A673 (cell line): ENCODE measurements around the gene LRRC10B. TPM values are rescaled to one million over a fixed set of nuclear protein-coding genes. Genes with fewer than 3 reads are reported as not detected.

ENCODE experiments used
- BruUV-seq: library from RNA; stranded (reverse); fragments of 400-500 nt; replicated peaks from 2 replicates; lab custom pipeline; 2021; lab: Mats Ljungman, UMichigan
- CTCF ChIA-PET: fragments of 300-600 bp; sonication (Branson Sonifier 250); formaldehyde crosslinking; loops from one replicate; lab custom pipeline; 2022; ENCODE audit warnings: antibody characterized with exemption; lab: Charles Lee
- POLR2A ChIA-PET: fragments of 300-600 bp; sonication (Branson Sonifier 250); formaldehyde crosslinking; loops from one replicate; lab custom pipeline; 2022; ENCODE audit warnings: antibody characterized with exemption; ENCODE audit not compliant: low non-redundant PET; lab: Charles Lee
- DNase-seq: peaks from one replicate; pipeline ENCODE4 v3.0.0-alpha.2; 2015; ENCODE audit warnings: low spot score
- H3K27ac ChIP-seq: fragments of 200-600 bp; sonication (generic); 2 replicates; pipeline ENCODE4 v1.5.1; 2016; ENCODE audit warnings: mixed run types, low read depth, mild to moderate bottlenecking, mixed read lengths, antibody characterized with exemption, low read length; ENCODE audit not compliant: poor library complexity, severe bottlenecking
- H3K27me3 ChIP-seq: fragments of 200-600 bp; sonication (generic); replicated peaks from 2 replicates; pipeline ENCODE4 v1.6.1; 2017; ENCODE audit warnings: mixed run types, low read depth, mild to moderate bottlenecking, mixed read lengths, antibody characterized with exemption, low read length; ENCODE audit not compliant: insufficient read depth, poor library complexity
- H3K36me3 ChIP-seq: fragments of 200-600 bp; sonication (generic); 2 replicates; pipeline ENCODE4 v1.6.1; 2016; ENCODE audit warnings: mixed run types, mild to moderate bottlenecking, mixed read lengths, antibody characterized with exemption, low read length; ENCODE audit not compliant: insufficient read depth, poor library complexity, severe bottlenecking
- H3K4me1 ChIP-seq: fragments of 200-600 bp; sonication (generic); 2 replicates; pipeline ENCODE4 v1.6.1; 2017; ENCODE audit warnings: mixed run types, mild to moderate bottlenecking, mixed read lengths, antibody characterized with exemption, low read length; ENCODE audit not compliant: insufficient read depth, poor library complexity, severe bottlenecking
- H3K4me3 ChIP-seq: fragments of 200-600 bp; sonication (generic); 2 replicates; pipeline ENCODE4 v1.5.1; 2016; ENCODE audit warnings: low read depth, mixed run types, mild to moderate bottlenecking, mixed read lengths, low read length; ENCODE audit not compliant: poor library complexity, severe bottlenecking
- H3K9me3 ChIP-seq: fragments of 200-600 bp; sonication (generic); 2 replicates; pipeline ENCODE4 v1.6.1; 2016; ENCODE audit warnings: mixed run types, low read depth, mild to moderate bottlenecking, mixed read lengths, antibody characterized with exemption, low read length; ENCODE audit not compliant: poor library complexity, severe bottlenecking
- EZH2 ChIP-seq: fragments of 200-600 bp; sonication (generic); IDR thresholded peaks from 2 replicates; pipeline ENCODE4 v1.6.1; 2017; ENCODE audit warnings: borderline replicate concordance, low read depth, mild to moderate bottlenecking, mixed read lengths, antibody characterized with exemption, low read length; ENCODE audit not compliant: poor library complexity, severe bottlenecking
- intact Hi-C: fragments of 100-400 bp; cut with micrococcal nuclease; formaldehyde crosslinking; loops from one replicate; pipeline ENCODE4 v1.10.0; 2022; ENCODE audit not compliant: unreplicated experiment
- total RNA-seq: library from RNA; stranded (reverse); gene quantifications from 2 replicates; pipeline ENCODE4 v1.2.3, GENCODE V29; 2021
- TF ChIP-seq, protein P1 (sequence below): fragments of 300-800, 200-600 bp; sonication (generic); conservative IDR thresholded peaks from 2 replicates; pipeline ENCODE4 v1.5.1; 2017; ENCODE audit warnings: low read depth, mild to moderate bottlenecking, antibody characterized with exemption, low read length, moderate library complexity, mixed read lengths

The LRRC10B gene
- total RNA-seq, 1 experiment from 2014 or later: 17.4 TPM

DNA sequence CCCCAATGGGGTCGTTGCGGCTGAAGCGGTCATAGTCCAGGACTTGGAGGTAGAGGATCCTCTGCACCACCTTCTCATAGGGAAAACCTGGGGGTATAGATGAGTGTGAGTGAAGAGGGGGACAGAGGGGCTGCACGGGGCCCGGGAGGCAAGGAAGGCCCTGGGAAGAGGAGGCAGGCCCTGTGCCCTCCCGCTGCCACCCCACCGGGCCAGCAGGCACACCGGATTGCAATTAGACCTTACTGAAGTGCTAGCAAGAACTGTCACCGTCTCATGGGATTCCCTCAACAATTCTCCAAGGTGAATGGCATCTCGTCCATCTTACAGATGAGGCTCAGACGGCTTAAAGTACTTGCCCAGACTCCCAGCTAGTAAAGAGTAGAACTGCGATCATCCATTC, 15.9 kb downstream of the LRRC10B start:
- Histone ChIP-seq H3K4me3 (no peak overlapping the region), H3K4me1 (no peaks in the 10 kb centered on the region), H3K27me3 (peaks cover 5% of the 10 kb centered on the region), H3K9me3 (no peaks in the 10 kb centered on the region), H3K36me3 (no peaks in the 10 kb centered on the region), H3K27ac (no peak overlapping the region)
- BruUV-seq: no TSS peak
- ChIA-PET CTCF (interaction anchor here (0.7 kb wide), 1 partner anchor 696 kb away, joined by 4 read pairs; no protein-coding TSS in a partner anchor), POLR2A (no interaction called here)
- DNase-seq: no peak
- TF ChIP-seq, protein P1, sequence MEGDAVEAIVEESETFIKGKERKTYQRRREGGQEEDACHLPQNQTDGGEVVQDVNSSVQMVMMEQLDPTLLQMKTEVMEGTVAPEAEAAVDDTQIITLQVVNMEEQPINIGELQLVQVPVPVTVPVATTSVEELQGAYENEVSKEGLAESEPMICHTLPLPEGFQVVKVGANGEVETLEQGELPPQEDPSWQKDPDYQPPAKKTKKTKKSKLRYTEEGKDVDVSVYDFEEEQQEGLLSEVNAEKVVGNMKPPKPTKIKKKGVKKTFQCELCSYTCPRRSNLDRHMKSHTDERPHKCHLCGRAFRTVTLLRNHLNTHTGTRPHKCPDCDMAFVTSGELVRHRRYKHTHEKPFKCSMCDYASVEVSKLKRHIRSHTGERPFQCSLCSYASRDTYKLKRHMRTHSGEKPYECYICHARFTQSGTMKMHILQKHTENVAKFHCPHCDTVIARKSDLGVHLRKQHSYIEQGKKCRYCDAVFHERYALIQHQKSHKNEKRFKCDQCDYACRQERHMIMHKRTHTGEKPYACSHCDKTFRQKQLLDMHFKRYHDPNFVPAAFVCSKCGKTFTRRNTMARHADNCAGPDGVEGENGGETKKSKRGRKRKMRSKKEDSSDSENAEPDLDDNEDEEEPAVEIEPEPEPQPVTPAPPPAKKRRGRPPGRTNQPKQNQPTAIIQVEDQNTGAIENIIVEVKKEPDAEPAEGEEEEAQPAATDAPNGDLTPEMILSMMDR: no peak
- no peak for TF ChIP-seq EZH2
- intact Hi-C loops: no loop called here

DNA sequence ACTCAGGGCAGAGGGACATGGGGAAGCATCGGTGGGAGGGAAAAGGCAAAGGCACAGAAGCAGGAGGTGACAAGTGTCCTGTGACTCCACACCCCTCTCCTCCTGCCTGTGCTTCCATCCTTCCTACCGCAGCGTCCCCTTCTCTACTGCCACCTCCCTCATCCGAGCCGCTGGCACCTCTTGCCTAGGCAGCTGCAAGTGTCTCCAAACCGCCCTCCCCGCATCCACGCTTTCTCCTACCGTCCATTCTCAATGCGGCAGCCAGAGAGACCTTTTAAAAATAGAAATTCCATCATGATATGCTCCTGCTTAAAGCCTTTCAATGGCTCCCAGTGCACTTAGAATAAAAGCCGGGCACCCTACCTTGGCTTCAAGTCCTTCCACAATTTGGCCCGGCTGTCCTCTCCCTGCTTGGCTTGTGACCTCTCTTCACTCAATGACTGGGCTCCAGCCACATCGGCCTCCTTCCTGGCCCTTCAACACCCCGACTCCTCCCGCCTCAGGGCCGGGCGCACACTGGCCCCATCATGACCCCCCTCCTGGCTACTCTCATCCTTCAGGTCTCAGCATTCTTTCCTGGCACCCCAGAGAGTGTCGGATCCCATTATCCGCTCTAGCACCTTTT, 16.5 kb downstream of the LRRC10B start:
- POLR2A ChIA-PET: no interaction called here

GRCh38 chr11:61526229-61526628, 17.7 kb downstream of the LRRC10B start:
- no peak overlapping the region for H3K27ac ChIP-seq

More for the DNA sequence above, 16.5 kb downstream of the LRRC10B start:
- Histone ChIP-seq H3K27ac (no peak overlapping the region), H3K9me3 (no peaks in the 10 kb centered on the region), H3K4me3 (no peak overlapping the region), H3K4me1 (no peaks in the 10 kb centered on the region), H3K27me3 (peaks cover 5% of the 10 kb centered on the region), H3K36me3 (no peaks in the 10 kb centered on the region)
- intact Hi-C loops: no loop called here
- TF ChIP-seq, protein P1: no peak
- no TSS peak for BruUV-seq
- CTCF ChIA-PET: no interaction called here
- no peak for DNase-seq

More at GRCh38 chr11:61526229-61526628, 17.7 kb downstream of the LRRC10B start:
- Histone ChIP-seq H3K36me3 (no peaks in the 10 kb centered on the region), H3K4me3 (no peak overlapping the region), H3K27me3 (peaks cover 5% of the 10 kb centered on the region), H3K9me3 (no peaks in the 10 kb centered on the region), H3K4me1 (no peaks in the 10 kb centered on the region)
- ChIA-PET POLR2A (no interaction called here), CTCF (interaction anchor here (0.5 to 0.7 kb wide), 2 partner anchors 31 to 54 kb away, joined by 3 to 4 read pairs; no protein-coding TSS in a partner anchor)
- TF ChIP-seq, protein P1: no peak
- no peak for TF ChIP-seq EZH2
- intact Hi-C loops: no loop called here
- DNase-seq: no peak
- no TSS peak for BruUV-seq
